GM23338 (cell line): Measurements from ENCODE around the gene RAB36.

Experiments used
- CREB1 ChIP-seq: fragments of 250-450 bp; sonication (Bioruptor Pico); IDR thresholded peaks from 2 replicates; pipeline ENCODE4 v1.5.0; 2020; ENCODE audit warnings: low read depth, mild to moderate bottlenecking, moderate library complexity
- CTCF ChIP-seq, 2 experiments: fragments of 200-600 bp in 1 of 2; sonication (generic) in 1 of 2; conservative IDR thresholded peaks; 2 replicates each; pipeline versions ENCODE4 v1.5.1 to v1.6.1; 2016 to 2017; ENCODE audit warnings: antibody characterized with exemption in 2 of 2, low read depth in 2 of 2, mild to moderate bottlenecking in 2 of 2, moderate library complexity in 1 of 2
- EZH2 ChIP-seq: fragments of 200-600 bp; sonication (generic); IDR thresholded peaks from one replicate; pipeline ENCODE4 v1.8.0; 2017; ENCODE audit warnings: antibody characterized with exemption, mild to moderate bottlenecking, low read depth; ENCODE audit not compliant: unreplicated experiment
- JUNB ChIP-seq: IDR thresholded peaks from one replicate; pipeline ENCODE4 v1.6.1; 2016; ENCODE audit warnings: antibody characterized with exemption; ENCODE audit not compliant: unreplicated experiment
- TF ChIP-seq, protein P1 (sequence below): IDR thresholded peaks from one replicate; pipeline ENCODE4 v1.6.1; 2018; ENCODE audit warnings: antibody characterized with exemption; ENCODE audit not compliant: unreplicated experiment

DNA sequence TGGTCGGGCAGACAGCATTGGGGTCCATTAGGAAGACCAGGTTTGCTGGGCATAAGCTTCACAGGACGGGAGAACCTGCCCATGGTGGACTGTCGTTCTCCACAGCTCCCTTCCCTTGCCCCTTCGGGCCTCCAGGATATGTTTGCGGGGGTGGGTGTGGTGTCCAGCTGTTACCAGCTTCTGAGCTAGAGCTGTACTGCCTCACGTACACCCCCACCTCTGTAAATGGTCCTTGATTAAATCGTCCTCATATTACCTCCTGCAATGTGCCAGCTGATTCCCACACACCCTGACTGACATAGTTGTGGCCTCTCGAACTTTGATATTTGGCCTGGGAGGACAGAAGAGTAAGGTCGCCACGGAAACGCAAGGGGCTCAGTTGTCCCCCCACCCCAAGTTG lies 18.8 kb downstream of the RAB36 start:
- TF ChIP-seq EZH2 (no peak), CTCF (conservative IDR thresholded peaks at IDR 0.05; ENCODE audit: low read depth in 2 of 2) (no peak), CREB1 (no peak), JUNB (no peak)
- TF ChIP-seq, protein P1, sequence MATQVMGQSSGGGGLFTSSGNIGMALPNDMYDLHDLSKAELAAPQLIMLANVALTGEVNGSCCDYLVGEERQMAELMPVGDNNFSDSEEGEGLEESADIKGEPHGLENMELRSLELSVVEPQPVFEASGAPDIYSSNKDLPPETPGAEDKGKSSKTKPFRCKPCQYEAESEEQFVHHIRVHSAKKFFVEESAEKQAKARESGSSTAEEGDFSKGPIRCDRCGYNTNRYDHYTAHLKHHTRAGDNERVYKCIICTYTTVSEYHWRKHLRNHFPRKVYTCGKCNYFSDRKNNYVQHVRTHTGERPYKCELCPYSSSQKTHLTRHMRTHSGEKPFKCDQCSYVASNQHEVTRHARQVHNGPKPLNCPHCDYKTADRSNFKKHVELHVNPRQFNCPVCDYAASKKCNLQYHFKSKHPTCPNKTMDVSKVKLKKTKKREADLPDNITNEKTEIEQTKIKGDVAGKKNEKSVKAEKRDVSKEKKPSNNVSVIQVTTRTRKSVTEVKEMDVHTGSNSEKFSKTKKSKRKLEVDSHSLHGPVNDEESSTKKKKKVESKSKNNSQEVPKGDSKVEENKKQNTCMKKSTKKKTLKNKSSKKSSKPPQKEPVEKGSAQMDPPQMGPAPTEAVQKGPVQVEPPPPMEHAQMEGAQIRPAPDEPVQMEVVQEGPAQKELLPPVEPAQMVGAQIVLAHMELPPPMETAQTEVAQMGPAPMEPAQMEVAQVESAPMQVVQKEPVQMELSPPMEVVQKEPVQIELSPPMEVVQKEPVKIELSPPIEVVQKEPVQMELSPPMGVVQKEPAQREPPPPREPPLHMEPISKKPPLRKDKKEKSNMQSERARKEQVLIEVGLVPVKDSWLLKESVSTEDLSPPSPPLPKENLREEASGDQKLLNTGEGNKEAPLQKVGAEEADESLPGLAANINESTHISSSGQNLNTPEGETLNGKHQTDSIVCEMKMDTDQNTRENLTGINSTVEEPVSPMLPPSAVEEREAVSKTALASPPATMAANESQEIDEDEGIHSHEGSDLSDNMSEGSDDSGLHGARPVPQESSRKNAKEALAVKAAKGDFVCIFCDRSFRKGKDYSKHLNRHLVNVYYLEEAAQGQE = no peak
